ENCODE data around the gene LPAR1.

Gene LPAR1

DNA sequence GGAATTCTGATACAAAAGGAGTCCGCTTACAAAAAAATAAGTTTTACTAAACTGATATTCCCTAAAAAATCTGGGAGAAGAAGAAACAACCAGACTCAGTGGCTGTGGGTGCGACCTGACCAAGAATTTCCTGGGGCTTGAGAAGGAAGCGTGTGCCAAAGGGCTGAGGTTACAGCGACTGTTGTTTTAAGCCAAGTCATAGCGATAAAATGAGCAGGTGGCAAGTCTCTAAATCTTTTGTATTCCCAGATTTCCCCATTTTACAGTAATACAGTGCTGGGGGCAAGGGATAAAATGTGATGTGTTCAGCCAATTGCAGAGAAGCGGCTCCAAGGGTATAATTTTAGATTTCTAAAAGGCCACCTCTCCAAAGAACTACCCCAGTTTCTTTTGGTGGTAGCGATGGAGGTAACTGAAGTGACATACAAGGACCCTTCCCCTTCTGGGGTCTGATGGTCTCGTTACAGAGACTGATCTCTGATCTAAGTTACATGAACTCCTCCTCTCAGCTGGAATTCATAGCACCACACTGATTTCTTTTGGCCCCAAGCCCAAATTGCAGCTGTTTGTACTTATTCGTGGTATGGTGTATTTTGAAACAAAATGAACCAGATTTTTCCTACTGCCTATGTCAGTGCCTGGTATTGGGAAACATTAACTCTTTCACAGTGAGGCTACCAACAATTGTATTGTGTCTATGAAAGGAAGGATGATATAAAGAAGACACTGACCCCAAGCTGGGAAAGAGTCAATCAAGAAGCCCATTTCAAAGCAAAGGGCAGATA, 41.6 kb downstream of the LPAR1 start:
- peak overlapping the region; percentile 29 to 36 for H3K27ac ChIP-seq

DNA sequence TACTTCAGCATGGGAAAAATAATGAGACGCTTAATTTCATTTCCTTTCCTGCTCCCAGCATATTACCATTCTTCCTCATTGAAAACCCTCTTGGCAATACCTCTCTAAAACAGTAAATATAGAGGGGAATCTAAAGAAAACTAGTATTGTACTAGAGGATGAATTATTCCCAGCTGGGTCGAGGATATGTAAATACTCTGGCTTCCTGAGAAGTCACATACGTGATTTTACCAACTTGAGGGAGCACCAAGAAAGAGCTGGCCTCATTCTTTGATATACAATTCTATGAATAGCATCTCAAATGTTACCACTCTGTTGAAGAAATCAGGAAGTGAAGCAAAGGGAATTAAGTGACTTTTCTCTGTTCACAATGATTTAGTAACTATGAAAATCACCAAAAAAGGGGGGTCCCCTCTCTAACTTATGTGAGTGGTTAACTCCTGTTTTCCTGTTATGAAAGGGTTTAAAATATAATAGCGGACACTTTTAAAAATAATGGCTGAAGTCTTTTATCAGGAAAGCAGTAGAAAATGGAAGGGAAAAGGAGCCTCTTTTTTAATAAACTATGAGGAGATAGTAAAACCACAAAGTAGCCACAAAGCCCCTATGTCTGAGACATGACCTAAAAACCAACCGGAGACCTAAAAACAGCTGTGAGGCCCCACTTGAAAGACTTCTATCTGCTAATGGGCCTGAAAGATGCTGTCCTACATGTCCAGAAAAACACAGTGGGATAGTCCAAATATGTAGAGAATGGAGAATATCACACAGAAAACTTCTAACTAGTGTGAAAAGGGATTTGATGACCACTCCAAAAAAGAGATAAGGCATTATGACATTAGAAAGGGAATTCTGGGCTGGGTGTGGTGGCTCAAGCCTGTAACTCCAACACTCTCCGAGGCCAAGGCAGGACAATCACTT, 42.6 kb downstream of the LPAR1 start:
- no peak for DNase-seq (ENCODE audit: low spot score)
- TF ChIP-seq, protein P1, sequence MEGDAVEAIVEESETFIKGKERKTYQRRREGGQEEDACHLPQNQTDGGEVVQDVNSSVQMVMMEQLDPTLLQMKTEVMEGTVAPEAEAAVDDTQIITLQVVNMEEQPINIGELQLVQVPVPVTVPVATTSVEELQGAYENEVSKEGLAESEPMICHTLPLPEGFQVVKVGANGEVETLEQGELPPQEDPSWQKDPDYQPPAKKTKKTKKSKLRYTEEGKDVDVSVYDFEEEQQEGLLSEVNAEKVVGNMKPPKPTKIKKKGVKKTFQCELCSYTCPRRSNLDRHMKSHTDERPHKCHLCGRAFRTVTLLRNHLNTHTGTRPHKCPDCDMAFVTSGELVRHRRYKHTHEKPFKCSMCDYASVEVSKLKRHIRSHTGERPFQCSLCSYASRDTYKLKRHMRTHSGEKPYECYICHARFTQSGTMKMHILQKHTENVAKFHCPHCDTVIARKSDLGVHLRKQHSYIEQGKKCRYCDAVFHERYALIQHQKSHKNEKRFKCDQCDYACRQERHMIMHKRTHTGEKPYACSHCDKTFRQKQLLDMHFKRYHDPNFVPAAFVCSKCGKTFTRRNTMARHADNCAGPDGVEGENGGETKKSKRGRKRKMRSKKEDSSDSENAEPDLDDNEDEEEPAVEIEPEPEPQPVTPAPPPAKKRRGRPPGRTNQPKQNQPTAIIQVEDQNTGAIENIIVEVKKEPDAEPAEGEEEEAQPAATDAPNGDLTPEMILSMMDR (IDR thresholded peaks at IDR 0.05) = no peak
- H3K27ac ChIP-seq = peak overlapping the region; percentile 29 to 38
- H3K4me3 ChIP-seq = no peak overlapping the region

More for the DNA sequence above, 41.6 kb downstream of the LPAR1 start:
- no peak for DNase-seq (ENCODE audit: low spot score)
- no peak overlapping the region for H3K4me3 ChIP-seq
- TF ChIP-seq, protein P1 (IDR thresholded peaks at IDR 0.05) = no peak

DNA sequence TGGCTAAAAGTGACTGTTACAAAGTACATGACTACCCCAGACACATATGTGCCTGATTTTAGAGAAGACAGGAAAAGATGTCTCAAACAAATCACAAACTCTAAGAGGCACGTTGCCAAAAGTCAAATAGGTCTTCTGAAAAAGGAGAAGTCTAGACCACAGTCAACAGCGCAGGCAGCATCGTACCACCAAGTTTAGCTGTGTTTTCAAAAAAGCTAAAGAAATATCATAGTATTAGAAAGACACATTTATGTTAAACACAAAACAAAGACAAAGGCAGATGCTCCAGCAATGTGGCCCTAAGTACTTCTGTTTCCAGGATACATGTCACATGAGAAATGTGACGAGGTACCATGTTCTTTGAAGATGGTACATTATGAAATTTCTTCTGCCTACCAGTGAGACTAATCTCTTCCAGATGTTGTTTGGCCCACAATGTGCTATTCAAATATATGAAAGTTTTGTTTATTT, 43.5 kb downstream of the LPAR1 start:
- TF ChIP-seq, protein P1 (IDR thresholded peaks at IDR 0.05) = no peak
- Histone ChIP-seq H3K4me3 (no peak overlapping the region), H3K27ac (peak overlapping the region in 1 of 2 donors; percentile 31)
- no peak for DNase-seq (ENCODE audit: low spot score)

DNA sequence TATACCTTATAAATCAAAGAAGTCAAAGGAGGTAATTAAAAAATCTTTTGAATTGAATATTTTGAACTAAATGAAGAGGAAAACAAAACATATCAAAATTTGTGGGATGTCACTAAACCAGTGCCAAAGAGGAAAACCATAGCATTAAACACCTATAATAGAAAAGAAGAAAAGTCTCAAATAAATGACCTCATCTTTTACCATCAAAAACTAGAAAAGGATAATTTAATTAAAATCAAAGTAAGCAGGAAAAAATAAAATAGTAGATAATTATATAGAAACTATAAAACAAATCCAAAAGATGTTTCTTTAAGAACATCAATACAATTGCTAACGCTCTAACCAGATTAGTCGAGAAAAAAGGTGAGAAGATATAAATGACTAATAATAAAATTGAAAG, 47.8 kb downstream of the LPAR1 start:
- H3K27ac ChIP-seq = no peak overlapping the region
- no peak overlapping the region for H3K4me3 ChIP-seq
- TF ChIP-seq, protein P1 (IDR thresholded peaks at IDR 0.05) = no peak
- DNase-seq (ENCODE audit: low spot score) = no peak

DNA sequence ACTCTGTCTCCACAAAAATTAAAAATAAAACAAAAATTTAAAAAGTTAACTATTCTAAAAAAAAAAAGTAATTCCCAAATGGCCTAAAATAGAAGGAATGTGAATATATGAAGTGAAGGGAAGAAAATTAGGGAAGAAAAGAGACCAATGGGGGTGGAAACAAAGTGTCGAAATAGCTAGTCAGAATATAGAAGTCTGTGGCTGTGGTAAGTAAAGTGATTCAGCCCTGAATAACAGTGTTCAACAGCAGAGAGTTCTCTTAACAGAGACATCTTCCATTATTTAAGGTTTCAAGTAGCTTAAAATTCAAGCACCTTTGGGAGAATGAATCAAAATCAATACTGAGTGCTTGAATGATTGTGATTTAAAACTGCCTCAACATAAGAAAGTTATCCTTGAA, 51.7 kb downstream of the LPAR1 start:
- Histone ChIP-seq H3K4me3 (no peak overlapping the region), H3K27ac (no peak overlapping the region)
- TF ChIP-seq, protein P1 (IDR thresholded peaks at IDR 0.05) = no peak
- DNase-seq (ENCODE audit: low spot score) = no peak

DNA sequence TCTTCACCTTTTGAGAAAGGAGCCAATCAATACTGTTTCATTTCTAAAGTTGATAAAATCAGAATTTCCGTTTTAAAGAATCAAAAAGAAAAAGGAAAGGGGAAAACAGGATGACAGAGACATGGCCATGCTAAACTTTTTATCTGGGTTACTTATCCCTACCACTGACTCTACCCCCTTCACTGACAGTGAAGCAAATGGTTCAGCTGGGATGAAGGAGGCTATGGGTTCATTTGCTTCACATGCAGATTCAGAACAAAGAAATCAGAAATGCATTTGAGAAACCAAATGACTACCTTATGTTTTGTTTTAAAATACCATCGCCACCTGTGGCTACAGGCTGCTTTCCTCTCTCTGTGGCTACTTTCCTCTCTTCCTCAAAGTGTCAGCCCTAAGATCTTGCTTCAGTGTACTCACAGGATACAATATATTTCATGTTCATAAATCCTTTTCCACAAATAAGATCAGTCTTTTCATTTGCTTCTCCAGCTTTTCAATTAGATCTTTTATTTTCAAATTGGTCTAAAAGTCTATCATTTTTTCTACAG, 53.3 kb downstream of the LPAR1 start:
- Histone ChIP-seq H3K27ac (no peak overlapping the region), H3K4me3 (no peak overlapping the region)
- TF ChIP-seq, protein P1 (IDR thresholded peaks at IDR 0.05) = no peak
- DNase-seq (ENCODE audit: low spot score) = no peak

Data from coronary artery (tissue), 2 donors.